GM12878 (cell line): ENCODE results near the gene GPATCH2L. TPM values are rescaled to one million over a fixed set of nuclear protein-coding genes. Genes with fewer than 3 reads are reported as not detected.

ENCODE experiments used
- ASH2L ChIP-seq: fragments of 300-600, 200-600 bp; sonication (generic); IDR thresholded peaks from 2 replicates; pipeline ENCODE4 v1.6.1; 2017; ENCODE audit warnings: low read depth, mild to moderate bottlenecking, borderline replicate concordance
- ATF2 ChIP-seq: IDR thresholded peaks from 2 replicates; pipeline ENCODE4 v1.6.1; 2012; ENCODE audit warnings: low read length, inconsistent platforms
- BACH1 ChIP-seq: fragments of 450-650 bp; IDR thresholded peaks from 2 replicates; pipeline ENCODE4 v1.6.1; 2017; ENCODE audit warnings: mild to moderate bottlenecking, borderline replicate concordance
- BCL11A ChIP-seq: IDR thresholded peaks from 2 replicates; pipeline ENCODE4 v1.6.1; 2011; ENCODE audit warnings: low read depth, low read length
- BHLHE40 ChIP-seq, 2 experiments: fragments of 450-650 bp in 1 of 2; IDR thresholded peaks; 2 replicates each; pipeline ENCODE4 v1.6.1; 2011 to 2017; ENCODE audit warnings: low read depth in 2 of 2, borderline replicate concordance in 1 of 2, improper control_type of control experiment in 1 of 2, low read length in 1 of 2, mild to moderate bottlenecking in 1 of 2
- CHD1 ChIP-seq: IDR thresholded peaks from 2 replicates; pipeline ENCODE4 v1.6.1; 2012; ENCODE audit warnings: low read depth, low read length, improper control_type of control experiment
- E4F1 ChIP-seq: fragments of 450-650 bp; IDR thresholded peaks from 2 replicates; pipeline ENCODE4 v1.6.1; 2018; ENCODE audit warnings: borderline replicate concordance, mild to moderate bottlenecking; ENCODE audit not compliant: partially characterized antibody
- FOXK2 ChIP-seq: fragments of 450-650 bp; IDR thresholded peaks from 2 replicates; pipeline ENCODE4 v1.6.1; 2017; ENCODE audit warnings: mild to moderate bottlenecking, moderate library complexity
- GATAD2B ChIP-seq: fragments of 450-650 bp; conservative IDR thresholded peaks from 2 replicates; pipeline ENCODE4 v1.6.1; 2017; ENCODE audit warnings: low read depth, mild to moderate bottlenecking, moderate library complexity
- MTA2 ChIP-seq: fragments of 450-650 bp; IDR thresholded peaks from 2 replicates; pipeline ENCODE4 v1.6.1; 2016; ENCODE audit warnings: low read depth, mild to moderate bottlenecking, moderate library complexity
- POLR2AphosphoS5 ChIP-seq: IDR thresholded peaks from 2 replicates; pipeline ENCODE4 v1.6.1; 2011; ENCODE audit warnings: mild to moderate bottlenecking, low read length, inconsistent platforms
- STAT3 ChIP-seq: IDR thresholded peaks from 2 replicates; pipeline ENCODE4 v1.6.1; 2011; ENCODE audit warnings: low read depth, low read length, improper control_type of control experiment
- polyA plus RNA-seq, 11 experiments: library from polyadenylated mRNA; depleted of rRNA in 4 of 11; unstranded in 6 of 11; stranded (reverse) in 5 of 11; fragments of >200 nt; fragmentation: Nextera tagmentation in 4 of 11; fragmentation: Illumina TruSeq in 1 of 11; extraction: Ambion mirVana in 4 of 11; extraction: Trizol in 1 of 11; gene quantifications; 1 replicate in 1 of 11; 2 replicates in 10 of 11; pipeline versions ENCODE4 v1.2.1 to v1.2.3, GENCODE V29; 2011 to 2016; ENCODE audit warnings: inconsistent platforms in 2 of 11, missing spikeins in 2 of 11, low read depth in 1 of 11
- total RNA-seq, 4 experiments: library from RNA; depleted of rRNA in 3 of 4; stranded (reverse); fragments of >200 nt in 3 of 4; fragmentation: Illumina TruSeq in 1 of 4; extraction: Trizol in 1 of 4; gene quantifications; 2 replicates each; pipeline versions ENCODE4 v1.2.1 to v1.2.3, GENCODE V29; 2013 to 2021
- TF ChIP-seq, protein P1 (sequence below): IDR thresholded peaks from 2 replicates; pipeline ENCODE4 v1.6.1; 2012; ENCODE audit warnings: low read depth, low read length, improper control_type of control experiment
- TF ChIP-seq, protein P2 (sequence below): fragments of 450-650 bp; formaldehyde crosslinking; IDR thresholded peaks from 2 replicates; pipeline ENCODE4 v1.4.0; 2022; ENCODE audit warnings: mild to moderate bottlenecking, moderate library complexity
- TF ChIP-seq, protein P3 (sequence below): fragments of 450-650 bp; formaldehyde crosslinking; IDR thresholded peaks from 2 replicates; pipeline ENCODE4 v1.5.0; 2022; ENCODE audit warnings: mild to moderate bottlenecking, missing genetic modification characterization

The GPATCH2L gene
- total and polyA plus RNA-seq, 10 of the 15 experiments (the other 5 are each of a cell fraction or from before 2014, with no cell fraction given) = 9.1 to 50.9 (median 24.4) TPM

DNA sequence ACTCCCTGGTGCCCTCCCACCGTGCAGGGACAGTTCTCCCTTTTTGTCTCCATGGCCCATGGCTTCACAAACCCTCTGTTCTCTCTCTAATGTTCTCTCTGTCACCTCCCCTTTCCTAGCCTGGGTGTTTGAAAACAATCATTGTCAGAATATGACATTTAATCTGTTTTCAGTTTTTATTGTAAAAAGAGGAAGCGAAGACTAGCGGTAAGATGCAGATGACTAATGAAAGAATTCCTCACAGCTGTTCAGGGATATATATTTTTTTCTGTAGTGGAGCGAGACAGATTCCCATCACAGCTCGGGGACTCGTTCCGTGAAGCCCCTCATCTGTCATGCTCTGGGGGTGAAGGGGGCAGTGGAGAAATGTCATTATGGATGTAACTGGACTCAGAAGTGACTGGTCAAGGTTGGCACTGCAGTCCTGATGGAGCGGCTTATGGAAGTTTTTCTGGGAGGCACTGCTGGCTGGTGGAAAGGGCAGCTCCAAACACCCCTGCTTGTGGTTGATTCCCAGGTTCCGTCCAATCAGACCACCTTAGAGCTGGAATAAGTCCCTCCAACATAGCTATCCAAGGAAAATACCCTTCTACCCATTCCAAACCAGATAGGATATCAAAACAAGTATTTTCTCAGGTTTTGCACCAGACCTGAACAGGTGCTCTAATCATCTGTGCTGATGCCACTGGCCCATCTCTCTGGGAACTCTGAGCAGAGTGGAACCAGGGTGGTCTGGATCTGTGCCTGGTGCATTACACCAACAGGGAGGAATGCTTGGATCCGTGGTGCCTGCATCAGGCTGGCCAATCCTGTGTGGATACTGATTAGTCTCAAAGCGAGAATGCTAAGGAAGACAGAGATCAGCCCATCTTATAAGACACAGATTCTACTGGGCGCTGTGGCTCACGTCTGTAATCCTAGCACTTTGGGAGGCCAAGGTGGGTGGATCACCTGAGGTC, 84.7 kb downstream of the GPATCH2L start (continued):
- peak; percentile 82 for TF ChIP-seq MTA2
- TF ChIP-seq POLR2AphosphoS5 = no peak
- TF ChIP-seq, protein P1, sequence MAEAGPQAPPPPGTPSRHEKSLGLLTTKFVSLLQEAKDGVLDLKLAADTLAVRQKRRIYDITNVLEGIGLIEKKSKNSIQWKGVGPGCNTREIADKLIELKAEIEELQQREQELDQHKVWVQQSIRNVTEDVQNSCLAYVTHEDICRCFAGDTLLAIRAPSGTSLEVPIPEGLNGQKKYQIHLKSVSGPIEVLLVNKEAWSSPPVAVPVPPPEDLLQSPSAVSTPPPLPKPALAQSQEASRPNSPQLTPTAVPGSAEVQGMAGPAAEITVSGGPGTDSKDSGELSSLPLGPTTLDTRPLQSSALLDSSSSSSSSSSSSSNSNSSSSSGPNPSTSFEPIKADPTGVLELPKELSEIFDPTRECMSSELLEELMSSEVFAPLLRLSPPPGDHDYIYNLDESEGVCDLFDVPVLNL = no peak
- TF ChIP-seq BACH1 = 0 out of 2 replicates have a peak, but pooled peaks have one; percentile 36
- no peak for TF ChIP-seq STAT3
- peak; percentile 89 for TF ChIP-seq ATF2
- TF ChIP-seq ASH2L = no peak
- TF ChIP-seq, protein P2, sequence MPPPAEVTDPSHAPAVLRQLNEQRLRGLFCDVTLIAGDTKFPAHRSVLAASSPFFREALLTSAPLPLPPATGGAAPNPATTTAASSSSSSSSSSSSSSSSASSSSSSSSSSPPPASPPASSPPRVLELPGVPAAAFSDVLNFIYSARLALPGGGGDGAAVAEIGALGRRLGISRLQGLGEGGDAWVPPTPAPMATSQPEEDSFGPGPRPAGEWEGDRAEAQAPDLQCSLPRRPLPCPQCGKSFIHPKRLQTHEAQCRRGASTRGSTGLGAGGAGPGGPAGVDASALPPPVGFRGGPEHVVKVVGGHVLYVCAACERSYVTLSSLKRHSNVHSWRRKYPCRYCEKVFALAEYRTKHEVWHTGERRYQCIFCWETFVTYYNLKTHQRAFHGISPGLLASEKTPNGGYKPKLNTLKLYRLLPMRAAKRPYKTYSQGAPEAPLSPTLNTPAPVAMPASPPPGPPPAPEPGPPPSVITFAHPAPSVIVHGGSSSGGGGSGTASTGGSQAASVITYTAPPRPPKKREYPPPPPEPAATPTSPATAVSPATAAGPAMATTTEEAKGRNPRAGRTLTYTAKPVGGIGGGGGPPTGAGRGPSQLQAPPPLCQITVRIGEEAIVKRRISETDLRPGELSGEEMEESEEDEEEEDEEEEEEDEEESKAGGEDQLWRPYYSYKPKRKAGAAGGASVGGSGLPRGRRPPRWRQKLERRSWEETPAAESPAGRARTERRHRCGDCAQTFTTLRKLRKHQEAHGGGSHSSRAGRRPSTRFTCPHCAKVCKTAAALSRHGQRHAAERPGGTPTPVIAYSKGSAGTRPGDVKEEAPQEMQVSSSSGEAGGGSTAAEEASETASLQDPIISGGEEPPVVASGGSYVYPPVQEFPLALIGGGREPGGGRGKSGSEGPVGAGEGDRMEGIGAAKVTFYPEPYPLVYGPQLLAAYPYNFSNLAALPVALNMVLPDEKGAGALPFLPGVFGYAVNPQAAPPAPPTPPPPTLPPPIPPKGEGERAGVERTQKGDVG (CRISPR knock-in tag) = no peak
- TF ChIP-seq GATAD2B = peak; percentile 69; the same call in 1 of the 2 replicates
- 0 out of 2 replicates have a peak, but pooled peaks have one; percentile 40 for TF ChIP-seq BCL11A
- peak in 1 of 2 experiments; percentile 19; a peak in 1 of 4 replicates for TF ChIP-seq BHLHE40 (IDR thresholded peaks at IDR 0.05; ENCODE audit: borderline replicate concordance in 1 of 2, low read depth in 2 of 2, low read length in 1 of 2)
- no peak for TF ChIP-seq CHD1
- no peak for TF ChIP-seq E4F1
- no peak for TF ChIP-seq FOXK2
- TF ChIP-seq, protein P3, sequence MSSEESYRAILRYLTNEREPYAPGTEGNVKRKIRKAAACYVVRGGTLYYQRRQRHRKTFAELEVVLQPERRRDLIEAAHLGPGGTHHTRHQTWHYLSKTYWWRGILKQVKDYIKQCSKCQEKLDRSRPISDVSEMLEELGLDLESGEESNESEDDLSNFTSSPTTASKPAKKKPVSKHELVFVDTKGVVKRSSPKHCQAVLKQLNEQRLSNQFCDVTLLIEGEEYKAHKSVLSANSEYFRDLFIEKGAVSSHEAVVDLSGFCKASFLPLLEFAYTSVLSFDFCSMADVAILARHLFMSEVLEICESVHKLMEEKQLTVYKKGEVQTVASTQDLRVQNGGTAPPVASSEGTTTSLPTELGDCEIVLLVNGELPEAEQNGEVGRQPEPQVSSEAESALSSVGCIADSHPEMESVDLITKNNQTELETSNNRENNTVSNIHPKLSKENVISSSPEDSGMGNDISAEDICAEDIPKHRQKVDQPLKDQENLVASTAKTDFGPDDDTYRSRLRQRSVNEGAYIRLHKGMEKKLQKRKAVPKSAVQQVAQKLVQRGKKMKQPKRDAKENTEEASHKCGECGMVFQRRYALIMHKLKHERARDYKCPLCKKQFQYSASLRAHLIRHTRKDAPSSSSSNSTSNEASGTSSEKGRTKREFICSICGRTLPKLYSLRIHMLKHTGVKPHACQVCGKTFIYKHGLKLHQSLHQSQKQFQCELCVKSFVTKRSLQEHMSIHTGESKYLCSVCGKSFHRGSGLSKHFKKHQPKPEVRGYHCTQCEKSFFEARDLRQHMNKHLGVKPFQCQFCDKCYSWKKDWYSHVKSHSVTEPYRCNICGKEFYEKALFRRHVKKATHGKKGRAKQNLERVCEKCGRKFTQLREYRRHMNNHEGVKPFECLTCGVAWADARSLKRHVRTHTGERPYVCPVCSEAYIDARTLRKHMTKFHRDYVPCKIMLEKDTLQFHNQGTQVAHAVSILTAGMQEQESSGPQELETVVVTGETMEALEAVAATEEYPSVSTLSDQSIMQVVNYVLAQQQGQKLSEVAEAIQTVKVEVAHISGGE = no peak
